ENCODE measurements around the gene NOC4L. TPM values are rescaled to one million over a fixed set of nuclear protein-coding genes. Genes with fewer than 3 reads are reported as not detected.

The NOC4L gene
- total RNA-seq, 1 donor from 2014 or later = 6.2 TPM

GRCh38 chr12:132170094-132170636, 25.9 kb downstream of the NOC4L start:
- DNase-seq = no peak

- no peak for DNase-seq
Observed at GRCh38 chr12:132170637-132171292, 26.5 kb downstream of the NOC4L start.

- DNase-seq = no peak
Observed at GRCh38 chr12:132171293-132171967, 27.2 kb downstream of the NOC4L start.

- DNase-seq = no peak
Observed at GRCh38 chr12:132171968-132172521, 27.8 kb downstream of the NOC4L start.

- DNase-seq = no peak
Observed at GRCh38 chr12:132172619-132173018, 28.4 kb downstream of the NOC4L start.

GRCh38 chr12:132173135-132174014, 29.1 kb downstream of the NOC4L start:
- DNase-seq = no peak

- no peak for DNase-seq
Observed at GRCh38 chr12:132174015-132174838, 30.0 kb downstream of the NOC4L start.

GRCh38 chr12:132174839-132175490, 30.7 kb downstream of the NOC4L start:
- DNase-seq = no peak

- DNase-seq = no peak
Observed at GRCh38 chr12:132175496-132176384, 31.5 kb downstream of the NOC4L start.

- DNase-seq = no peak
Observed at GRCh38 chr12:132176385-132176919, 32.2 kb downstream of the NOC4L start.

- no peak for DNase-seq
Observed at GRCh38 chr12:132176920-132177551, 32.8 kb downstream of the NOC4L start.

- no peak for DNase-seq
Observed at GRCh38 chr12:132178316-132178715, 34.1 kb downstream of the NOC4L start.

- no peak for DNase-seq
Observed at GRCh38 chr12:132178801-132179401, 34.6 kb downstream of the NOC4L start.

GRCh38 chr12:132179431-132180362, 35.4 kb downstream of the NOC4L start:
- no peak for DNase-seq

GRCh38 chr12:132180648-132181546, 36.6 kb downstream of the NOC4L start:
- DNase-seq = no peak

GRCh38 chr12:132181570-132182200, 37.4 kb downstream of the NOC4L start:
- DNase-seq = no peak

All from occipital lobe (tissue), 2 donors.